NCI-H748 treated with DMSO at 0.1 percent for 48 hours (cell line): ENCODE results near the gene NHS.

Experiments used
- DNase-seq: peaks from one replicate; lab custom pipeline; 2025; lab: John Stamatoyannopoulos, UW

NHS gene

GRCh38 chrX:17448188-17448587, 73.2 kb downstream of the NHS start:
- DNase-seq = no peak

GRCh38 chrX:17449866-17450265, 74.9 kb downstream of the NHS start:
- DNase-seq = no peak

- DNase-seq = no peak
Observed at GRCh38 chrX:17453788-17454187, 78.8 kb downstream of the NHS start.

- DNase-seq = peak; percentile 3
Observed at GRCh38 chrX:17456526-17456925, 81.5 kb downstream of the NHS start.

GRCh38 chrX:17459008-17459611, 84.1 kb downstream of the NHS start:
- peak; percentile 24 for DNase-seq

GRCh38 chrX:17459661-17460060, 84.7 kb downstream of the NHS start:
- DNase-seq = no peak

- DNase-seq = no peak
Observed at GRCh38 chrX:17462881-17463280, 87.9 kb downstream of the NHS start.

- DNase-seq = no peak
Observed at GRCh38 chrX:17464194-17464593, 89.2 kb downstream of the NHS start.

GRCh38 chrX:17465201-17465600, 90.2 kb downstream of the NHS start:
- no peak for DNase-seq

- DNase-seq = no peak
Observed at GRCh38 chrX:17465802-17466201, 90.8 kb downstream of the NHS start.

GRCh38 chrX:17470136-17470535, 95.1 kb downstream of the NHS start:
- no peak for DNase-seq

GRCh38 chrX:17471121-17471520, 96.1 kb downstream of the NHS start:
- DNase-seq = no peak

GRCh38 chrX:17471861-17472260, 96.9 kb downstream of the NHS start:
- DNase-seq = no peak

- no peak for DNase-seq
Observed at GRCh38 chrX:17472424-17472823, 97.4 kb downstream of the NHS start.

GRCh38 chrX:17473021-17473420, 98.0 kb downstream of the NHS start:
- DNase-seq = no peak

GRCh38 chrX:17474892-17475291, 99.9 kb downstream of the NHS start:
- DNase-seq = no peak

GRCh38 chrX:17475449-17476217, 100.6 kb downstream of the NHS start:
- no peak for DNase-seq

- DNase-seq = no peak
Observed at GRCh38 chrX:17476411-17476810, 101.4 kb downstream of the NHS start.

- DNase-seq = no peak
Observed at GRCh38 chrX:17481086-17481485, 106.1 kb downstream of the NHS start.

GRCh38 chrX:17484592-17484991, 109.6 kb downstream of the NHS start:
- no peak for DNase-seq

GRCh38 chrX:17485391-17485790, 110.4 kb downstream of the NHS start:
- no peak for DNase-seq

- DNase-seq = no peak
Observed at GRCh38 chrX:17488036-17488435, 113.0 kb downstream of the NHS start.

- DNase-seq = no peak
Observed at GRCh38 chrX:17494216-17494615, 119.2 kb downstream of the NHS start.

GRCh38 chrX:17495052-17495451, 120.1 kb downstream of the NHS start:
- DNase-seq = no peak
